Measurements from ENCODE around the gene LEF1.

LEF1 gene

DNA sequence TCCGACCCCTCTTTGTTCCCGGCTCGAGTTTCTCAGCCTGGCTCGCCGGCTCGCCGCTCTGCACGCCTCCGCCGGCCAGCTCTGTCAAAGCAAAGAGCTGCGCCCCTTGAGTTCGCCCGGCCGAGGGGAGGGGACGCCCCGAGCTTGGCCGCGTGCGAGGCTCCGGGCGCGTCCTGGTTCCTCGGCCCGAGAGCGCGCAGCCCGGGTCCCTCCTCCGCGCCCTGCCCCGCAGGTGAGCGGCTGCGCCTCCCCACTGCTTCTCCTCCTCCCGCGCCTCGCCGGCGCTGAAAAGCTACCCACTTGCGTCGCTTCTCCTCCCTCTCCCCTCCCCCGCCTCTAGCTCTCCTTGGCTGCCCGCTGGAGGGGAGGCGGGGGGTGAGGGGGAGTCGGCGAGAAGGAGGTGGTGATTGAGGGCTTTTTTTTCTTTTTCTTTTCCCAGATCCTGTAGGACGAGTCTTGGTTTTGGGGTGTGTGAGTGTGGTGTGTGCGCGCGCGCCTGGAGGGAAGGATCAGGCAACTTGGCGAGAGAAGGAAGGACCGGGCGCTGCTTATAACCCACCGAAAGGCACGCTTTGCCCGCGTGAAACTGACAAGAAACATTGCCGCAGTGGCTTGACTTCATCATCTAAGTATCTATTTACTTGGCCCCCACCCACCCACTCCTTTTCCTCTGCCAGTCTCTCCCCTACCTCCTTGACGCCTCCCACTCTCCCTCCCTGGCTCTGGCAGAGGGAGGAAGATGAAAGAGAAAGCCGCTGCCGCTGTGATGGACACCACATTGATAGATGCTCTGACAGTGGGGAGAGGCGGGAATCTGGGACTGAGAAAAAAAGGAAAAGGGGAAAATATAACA is at the start of gene LEF1:
Gene LEF1 (minus strand): TSS at position 262 of the 853 bp plus-strand sequence. CDS start 1,165 bp downstream, outside the sequence.
- peak; percentile 80 for DNase-seq (ENCODE audit: low read depth)

DNA sequence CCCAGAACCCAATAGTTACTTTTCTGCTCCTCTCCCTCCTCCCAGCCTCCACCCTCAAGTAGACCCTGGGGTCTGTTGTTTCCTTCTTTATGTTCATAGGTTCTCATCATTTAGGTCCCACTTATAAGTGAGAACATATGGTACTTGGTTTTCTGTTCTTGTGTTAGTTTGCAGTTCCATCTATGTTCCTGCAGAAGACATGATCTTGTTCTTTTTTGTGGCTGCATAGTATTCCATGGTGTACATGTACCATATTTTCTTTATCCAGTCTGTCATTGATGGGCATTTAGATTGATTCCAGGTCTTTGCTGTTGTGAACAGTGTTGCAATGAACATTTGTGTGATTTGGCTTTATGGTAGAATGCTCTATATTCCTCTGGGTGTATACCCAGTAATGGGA is 47.8 kb upstream of the LEF1 start:
- DNase-seq (ENCODE audit: low read depth) = no peak

DNA sequence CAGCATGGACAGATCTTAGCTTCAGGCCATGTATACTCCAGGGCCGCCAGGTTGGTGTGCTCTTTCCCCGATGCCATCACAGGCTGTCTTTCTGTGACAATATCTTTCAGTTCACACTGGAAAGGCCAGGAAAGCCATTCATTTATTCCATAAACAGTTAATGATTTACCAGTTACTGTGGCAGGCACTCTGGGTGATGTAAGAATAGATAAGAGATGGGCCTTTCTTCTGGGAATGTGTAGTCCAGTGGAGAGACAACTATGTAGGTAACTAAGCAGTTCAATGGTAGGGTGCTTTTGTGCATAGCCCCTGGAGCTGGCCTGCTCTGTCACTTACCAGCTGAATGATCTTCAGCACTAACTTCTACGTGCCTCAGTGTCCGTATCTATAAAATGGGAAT is 46.3 kb upstream of the LEF1 start:
- no peak for DNase-seq (ENCODE audit: low read depth)

DNA sequence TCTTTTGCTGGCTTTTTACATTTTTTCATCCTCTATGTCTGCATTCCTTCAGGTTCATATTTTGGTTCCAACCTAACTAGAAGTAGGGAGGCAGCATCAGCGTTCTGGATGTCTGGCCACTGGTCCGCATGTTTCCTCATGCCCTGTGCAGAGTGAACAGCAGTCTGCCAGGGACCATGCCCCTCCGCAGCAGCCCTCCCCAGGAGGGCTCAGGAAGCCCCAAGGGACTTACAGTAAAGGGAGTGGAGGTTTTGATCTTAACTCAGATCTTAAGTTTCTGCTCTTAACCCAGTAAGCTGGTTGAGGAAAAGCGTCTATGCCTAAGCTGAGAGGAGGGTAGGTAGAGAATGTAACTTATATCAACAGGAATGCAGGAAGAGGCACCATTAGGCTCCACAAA is 45.0 kb upstream of the LEF1 start:
- DNase-seq (ENCODE audit: low read depth) = no peak

DNA sequence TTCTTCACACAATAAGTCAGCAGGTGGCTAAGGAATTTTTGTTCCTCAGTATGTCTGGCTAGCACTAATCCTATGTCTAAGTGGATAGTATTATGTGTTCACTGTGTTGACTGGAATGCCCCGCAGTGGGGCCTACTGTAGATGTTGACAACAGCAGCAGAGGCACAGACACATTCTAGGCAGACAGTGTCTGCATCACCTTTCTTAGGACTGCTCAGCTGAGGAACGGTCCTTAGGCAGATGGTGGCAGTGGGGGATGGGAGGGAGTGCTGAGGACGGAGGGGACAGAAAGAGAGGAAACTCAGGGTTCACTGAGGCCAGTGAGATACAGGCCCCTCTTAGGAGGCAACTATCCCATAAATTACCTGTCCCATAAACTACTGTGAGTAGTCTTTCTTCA is 44.6 kb upstream of the LEF1 start:
- DNase-seq (ENCODE audit: low read depth) = no peak

- no peak for DNase-seq (ENCODE audit: low read depth)
Measured at GRCh38 chr4:108210989-108211835, 42.5 kb upstream of the LEF1 start.

DNA sequence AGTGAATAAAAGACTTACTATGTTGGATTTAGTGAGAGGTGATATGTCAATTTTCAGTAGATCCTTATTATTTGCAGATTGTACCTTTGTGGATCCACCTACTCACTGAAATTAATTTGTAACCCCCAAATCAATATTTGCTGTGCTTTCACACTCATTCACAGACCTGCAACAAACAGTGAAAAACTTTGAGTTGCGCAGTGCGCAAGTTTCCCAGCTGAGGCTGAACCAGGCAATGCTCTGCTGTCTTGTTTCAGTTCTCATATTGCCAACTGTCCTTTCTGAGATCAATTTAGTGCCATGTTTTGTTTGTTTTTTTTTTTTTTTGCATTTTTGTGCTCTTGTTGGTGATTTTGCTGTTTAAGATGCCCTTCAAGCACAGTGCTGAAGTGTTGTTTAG is 40.8 kb upstream of the LEF1 start:
- DNase-seq (ENCODE audit: low read depth) = no peak

DNA sequence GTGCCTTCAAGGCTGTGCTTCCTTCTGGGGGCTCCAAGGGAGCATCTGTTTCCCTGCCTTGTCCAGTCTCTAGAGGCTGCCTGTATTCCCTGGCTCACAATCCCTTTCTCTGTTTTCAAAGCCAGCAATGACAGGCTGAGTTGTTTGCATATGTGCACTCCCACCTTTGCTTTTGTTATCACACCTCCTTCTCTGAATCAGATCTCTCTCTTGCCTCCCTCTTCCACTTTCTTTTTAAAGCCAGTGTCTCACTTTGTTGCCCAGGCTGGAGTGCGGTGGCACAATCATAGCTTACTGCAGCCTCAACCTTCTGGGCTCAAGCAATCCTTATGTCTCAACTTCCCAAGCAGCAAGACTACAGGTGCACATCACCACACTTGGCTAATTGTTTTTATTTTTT is 37.1 kb upstream of the LEF1 start:
- no peak for DNase-seq (ENCODE audit: low read depth)

- DNase-seq (ENCODE audit: low read depth) = no peak
Measured at GRCh38 chr4:108204518-108204917, 35.8 kb upstream of the LEF1 start.

DNA sequence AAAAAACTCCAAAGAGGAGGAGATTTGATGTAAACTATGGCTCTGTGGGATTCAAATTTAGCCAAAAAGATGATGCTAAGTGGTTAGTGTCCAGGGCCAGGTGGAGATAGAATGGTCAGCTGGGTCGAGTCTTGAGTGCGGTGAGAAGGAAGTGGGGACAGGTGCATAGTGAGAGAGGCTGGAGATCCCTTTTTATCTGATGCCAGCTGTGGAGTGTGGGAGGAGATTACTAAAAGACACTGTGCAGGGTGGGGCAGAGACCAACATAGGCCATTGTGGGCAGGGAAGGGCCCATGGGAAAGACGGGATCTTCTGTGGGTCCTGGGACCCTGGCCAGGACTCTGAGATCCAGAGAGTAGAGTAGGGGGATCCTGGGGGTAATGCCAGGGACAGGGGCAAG is 34.6 kb upstream of the LEF1 start:
- DNase-seq (ENCODE audit: low read depth) = no peak

DNA sequence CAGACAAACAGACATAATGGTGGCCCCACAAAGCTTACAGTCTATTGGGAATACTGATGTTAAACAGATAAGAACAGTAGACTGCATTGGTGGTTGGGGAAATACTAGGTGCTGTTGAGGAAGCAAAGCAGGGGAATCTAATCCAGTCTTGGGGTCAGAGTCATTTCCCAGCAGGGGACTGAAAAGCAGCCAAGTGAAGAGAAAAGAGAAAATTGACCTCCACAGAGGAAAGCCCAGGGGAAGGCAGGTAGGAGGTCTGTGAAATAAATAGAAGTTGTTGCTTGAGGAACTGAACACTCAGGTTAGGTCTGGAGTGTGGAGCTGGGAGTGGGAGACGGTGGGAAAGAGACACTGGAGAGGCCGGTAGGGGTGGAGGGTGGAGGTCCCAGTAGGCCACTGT is 33.0 kb upstream of the LEF1 start:
- DNase-seq (ENCODE audit: low read depth) = no peak

- no peak for DNase-seq (ENCODE audit: low read depth)
Measured at GRCh38 chr4:108199881-108200280, 31.1 kb upstream of the LEF1 start.

- DNase-seq (ENCODE audit: low read depth) = no peak
Measured at GRCh38 chr4:108193886-108194672, 25.3 kb upstream of the LEF1 start.

DNA sequence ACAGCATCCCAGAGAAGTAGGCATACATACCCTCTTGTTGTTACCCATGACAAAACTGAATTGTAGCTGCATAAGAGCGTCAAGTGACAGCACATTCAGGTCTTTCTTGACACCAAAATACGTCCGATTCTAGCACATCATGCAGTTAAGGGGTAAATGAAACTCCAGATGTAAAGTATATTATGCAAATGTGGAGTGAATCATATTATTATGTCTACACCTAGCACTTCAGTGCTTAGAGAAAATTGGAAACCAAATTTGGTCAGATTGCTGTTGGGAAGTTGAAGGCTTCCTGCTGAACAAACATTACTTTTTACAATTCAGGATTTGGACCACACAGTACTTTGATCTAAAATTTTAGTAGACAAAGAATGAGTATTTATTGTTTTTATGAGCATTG is 24.2 kb upstream of the LEF1 start:
- DNase-seq (ENCODE audit: low read depth) = no peak

GRCh38 chr4:108192056-108192455 is 23.3 kb upstream of the LEF1 start:
- no peak for DNase-seq (ENCODE audit: low read depth)

GRCh38 chr4:108191269-108191914 is 22.7 kb upstream of the LEF1 start:
- no peak for DNase-seq (ENCODE audit: low read depth)

- DNase-seq (ENCODE audit: low read depth) = no peak
Measured at GRCh38 chr4:108188770-108189169, 20.0 kb upstream of the LEF1 start.

DNA sequence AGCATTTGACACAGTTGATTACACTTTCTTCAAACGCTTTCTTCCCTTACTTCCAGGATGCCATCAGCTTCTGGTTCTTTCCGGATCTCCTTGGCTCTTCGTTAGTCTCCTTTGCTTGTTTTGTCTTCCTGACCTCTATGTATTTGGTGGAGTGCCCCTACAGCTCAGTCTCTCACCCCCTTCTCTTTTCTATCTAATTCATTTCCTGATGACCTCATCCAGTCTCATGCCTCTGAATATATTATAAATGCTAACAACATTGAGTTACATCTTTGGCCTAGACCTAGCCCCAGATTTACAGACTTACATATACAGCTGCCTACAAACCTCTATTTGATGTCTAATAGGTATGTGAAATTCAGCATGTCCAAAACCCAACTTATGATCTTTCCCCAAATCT is 16.5 kb upstream of the LEF1 start:
- no peak for DNase-seq (ENCODE audit: low read depth)

DNA sequence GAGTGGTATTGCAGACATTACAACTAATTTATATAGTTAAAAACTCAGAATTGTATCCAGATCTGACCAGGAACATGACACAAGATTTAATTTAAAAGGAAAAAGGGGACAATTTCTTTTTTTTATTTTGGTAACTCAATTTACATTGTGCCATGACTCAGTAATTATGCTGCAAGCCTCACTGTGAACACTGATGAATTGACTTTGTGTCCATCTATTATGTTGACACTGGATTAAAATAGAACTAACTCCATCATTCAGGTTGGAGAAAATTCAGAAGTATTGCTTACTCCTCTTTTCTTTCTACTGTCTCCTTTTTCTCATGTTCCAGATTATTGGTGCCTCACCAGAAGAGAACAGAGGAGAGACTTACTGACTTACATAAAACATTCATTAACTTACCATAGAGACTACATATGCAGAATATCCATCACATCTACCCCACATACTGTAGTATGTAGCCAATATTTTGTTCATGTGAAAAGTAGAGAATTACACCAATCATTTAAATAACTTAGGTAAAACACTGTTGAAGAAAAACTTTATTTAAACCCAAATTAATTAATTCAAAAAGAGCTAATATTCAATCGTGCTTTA is 15.8 kb upstream of the LEF1 start:
- no peak for DNase-seq (ENCODE audit: low read depth)

DNA sequence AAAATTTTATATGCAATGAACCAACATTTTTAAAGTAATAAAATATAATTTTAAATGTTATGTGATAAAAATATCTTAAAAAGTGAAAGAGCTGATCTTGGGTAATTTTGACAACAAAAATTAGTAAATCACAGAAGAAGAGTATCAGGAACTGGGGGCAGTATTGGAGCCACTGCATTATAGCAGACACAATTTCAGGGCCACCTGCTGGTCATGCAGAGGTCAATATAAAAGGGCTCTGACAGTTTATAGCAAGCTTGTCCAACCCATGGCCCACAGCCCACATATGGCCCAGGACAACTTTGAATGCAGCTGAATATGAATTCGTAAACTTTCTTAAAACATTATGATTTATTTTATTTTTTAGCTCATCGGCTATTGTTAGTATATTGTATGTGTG is 13.0 kb upstream of the LEF1 start:
- DNase-seq (ENCODE audit: low read depth) = no peak

- DNase-seq (ENCODE audit: low read depth) = no peak
Measured at GRCh38 chr4:108180513-108180912, 11.8 kb upstream of the LEF1 start.

GRCh38 chr4:108175966-108176365 is 7.2 kb upstream of the LEF1 start:
- no peak for DNase-seq (ENCODE audit: low read depth)
